ENCODE measurements around the gene NCBP2.

Gene NCBP2

GRCh38 chr3:196974661-196975060, 32.3 kb upstream of the NCBP2 start:
- no peak for TF ChIP-seq CTCF (IDR thresholded peaks at IDR 0.05)

GRCh38 chr3:196971094-196971698, 28.9 kb upstream of the NCBP2 start:
- no peak for TF ChIP-seq CTCF (IDR thresholded peaks at IDR 0.05)

DNA sequence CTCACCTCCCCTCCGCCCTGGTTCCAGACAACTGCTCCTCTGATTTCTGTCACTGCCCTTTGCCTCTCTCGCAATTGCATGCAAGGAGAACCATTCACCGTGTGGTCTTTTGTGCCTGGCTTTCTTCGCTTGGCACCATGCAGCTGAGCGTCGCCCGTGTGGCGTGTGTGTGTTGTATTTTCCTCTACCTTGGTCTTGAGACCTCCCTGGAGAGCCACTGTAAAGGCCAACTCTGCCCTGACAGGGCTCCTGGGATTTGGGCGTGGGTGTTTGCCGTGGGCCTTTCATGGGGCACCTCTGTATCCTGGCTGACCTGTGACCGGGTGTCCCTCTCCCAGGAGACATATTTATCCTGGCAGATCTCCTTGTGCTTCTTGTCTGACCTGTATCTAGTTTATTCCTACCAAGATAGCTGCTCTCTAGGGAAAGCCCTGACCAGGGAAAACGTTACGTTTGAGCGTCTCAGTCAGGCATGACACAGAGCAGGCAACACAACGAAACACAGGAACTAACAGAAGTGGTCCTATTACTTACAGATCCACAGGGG, 28.3 kb upstream of the NCBP2 start:
- TF ChIP-seq CTCF (IDR thresholded peaks at IDR 0.05), result no peak

GRCh38 chr3:196969660-196970546, 27.6 kb upstream of the NCBP2 start:
- TF ChIP-seq CTCF (IDR thresholded peaks at IDR 0.05), result peak; percentile 91

- no peak for TF ChIP-seq CTCF (IDR thresholded peaks at IDR 0.05)
These were observed 26.9 kb upstream of the NCBP2 start for GRCh38 chr3:196969134-196969659.

GRCh38 chr3:196968233-196969133, 26.2 kb upstream of the NCBP2 start, which contains the start of gene PIGZ:
Gene PIGZ, minus strand, starts transcription at chr3:196968833. Its CDS starts 16,802 bp downstream, at chr3:196952031.
- no peak for TF ChIP-seq CTCF (IDR thresholded peaks at IDR 0.05)
